HepG2 (cell line): ENCODE measurements around the gene DDAH2. TPM values are rescaled to one million over a fixed set of nuclear protein-coding genes. Genes with fewer than 3 reads are reported as not detected.

Experiments
- AHR ChIP-seq: IDR thresholded peaks from 2 replicates; pipeline ENCODE4 v1.6.1; 2018; ENCODE audit warnings: missing genetic modification reagents, missing compliant biosample characterization
- BCLAF1 ChIP-seq: fragments of 450-650 bp; IDR thresholded peaks from 2 replicates; pipeline ENCODE4 v1.6.1; 2017; ENCODE audit warnings: mild to moderate bottlenecking
- CTCF ChIP-seq: sonication (generic); formaldehyde crosslinking; IDR thresholded peaks from 2 replicates; pipeline ENCODE4 v1.5.0; 2020; ENCODE audit warnings: mild to moderate bottlenecking, missing genetic modification reagents, moderate library complexity
- ETV5 ChIP-seq: IDR thresholded peaks from 2 replicates; pipeline ENCODE4 v1.6.1; 2018; ENCODE audit warnings: missing biosample characterization, missing genetic modification reagents, inconsistent platforms, borderline replicate concordance
- GPN1 ChIP-seq: sonication (generic); formaldehyde crosslinking; IDR thresholded peaks from 2 replicates; pipeline ENCODE4 v1.5.1; 2020; ENCODE audit warnings: missing genetic modification reagents, borderline replicate concordance
- HMG20B ChIP-seq: conservative IDR thresholded peaks from 2 replicates; pipeline ENCODE4 v1.6.1; 2016; ENCODE audit warnings: missing genetic modification reagents, missing compliant biosample characterization
- PATZ1 ChIP-seq: sonication (generic); formaldehyde crosslinking; IDR thresholded peaks from 2 replicates; pipeline ENCODE4 v1.4.0; 2020; ENCODE audit warnings: missing genetic modification reagents
- PPARG ChIP-seq: conservative IDR thresholded peaks from 2 replicates; pipeline ENCODE4 v1.6.1; 2016; ENCODE audit warnings: missing biosample characterization, missing genetic modification reagents
- RAD51 ChIP-seq: fragments of 450-650 bp; IDR thresholded peaks from 2 replicates; pipeline ENCODE4 v1.6.1; 2016; ENCODE audit warnings: borderline replicate concordance
- STAG1 ChIP-seq: sonication (generic); formaldehyde crosslinking; IDR thresholded peaks from 2 replicates; pipeline ENCODE4 v1.4.0; 2020; ENCODE audit warnings: missing genetic modification reagents
- THAP11 ChIP-seq: IDR thresholded peaks from 2 replicates; pipeline ENCODE4 v1.6.1; 2016; ENCODE audit warnings: missing biosample characterization, missing genetic modification reagents
- THAP8 ChIP-seq: sonication (generic); formaldehyde crosslinking; IDR thresholded peaks from 2 replicates; pipeline ENCODE4 v1.5.1; 2020; ENCODE audit warnings: missing genetic modification reagents, mild to moderate bottlenecking, borderline replicate concordance
- U2AF2 ChIP-seq: fragments of 200-400 bp; formaldehyde crosslinking; IDR thresholded peaks from 2 replicates; pipeline ENCODE4 v1.6.1; 2017; ENCODE audit warnings: low read depth, mild to moderate bottlenecking, low read length
- ZNF331 ChIP-seq: sonication (generic); formaldehyde crosslinking; IDR thresholded peaks from 2 replicates; pipeline ENCODE4 v1.4.0; 2020; ENCODE audit warnings: missing genetic modification reagents
- ZNF432 ChIP-seq: sonication (generic); formaldehyde crosslinking; IDR thresholded peaks from 2 replicates; pipeline ENCODE4 v1.5.0; 2020; ENCODE audit warnings: missing genetic modification reagents, mild to moderate bottlenecking, borderline replicate concordance
- ZNF629 ChIP-seq: sonication (generic); formaldehyde crosslinking; conservative IDR thresholded peaks from 2 replicates; pipeline ENCODE4 v1.5.0; 2020; ENCODE audit warnings: missing genetic modification reagents
- ZNF644 ChIP-seq: IDR thresholded peaks from 2 replicates; pipeline ENCODE4 v1.6.1; 2016; ENCODE audit warnings: low read depth
- ZNF768 ChIP-seq: sonication (generic); formaldehyde crosslinking; IDR thresholded peaks from 2 replicates; pipeline ENCODE4 v1.4.0; 2020; ENCODE audit warnings: missing genetic modification reagents
- ZNF781 ChIP-seq: sonication (generic); formaldehyde crosslinking; IDR thresholded peaks from 2 replicates; pipeline ENCODE4 v1.5.1; 2020; ENCODE audit warnings: borderline replicate concordance, mild to moderate bottlenecking, missing genetic modification reagents; ENCODE audit errors: not compliant biosample characterization
- ZNF891 ChIP-seq: sonication (generic); formaldehyde crosslinking; IDR thresholded peaks from 2 replicates; pipeline ENCODE4 v1.5.0; 2020; ENCODE audit warnings: mild to moderate bottlenecking, missing genetic modification reagents
- ZSCAN29 ChIP-seq: sonication (generic); formaldehyde crosslinking; conservative IDR thresholded peaks from 2 replicates; pipeline ENCODE4 v1.4.0; 2020; ENCODE audit warnings: mild to moderate bottlenecking, missing genetic modification reagents
- polyA plus RNA-seq, 8 experiments: library from polyadenylated mRNA; depleted of rRNA in 3 of 8; stranded (reverse) in 7 of 8; unstranded in 1 of 8; fragments of >200 nt; fragmentation: Illumina TruSeq in 4 of 8; extraction: Trizol in 4 of 8; gene quantifications; 2 replicates each; pipeline versions ENCODE4 v1.2.1 to v1.2.3, GENCODE V29; 2011 to 2016; ENCODE audit warnings: low read depth in 4 of 8, missing spikeins in 1 of 8, mixed read lengths in 1 of 8; ENCODE audit not compliant: insufficient read depth in 1 of 8
- total RNA-seq, 5 experiments: library from RNA; depleted of rRNA; stranded (reverse); fragments of >200 nt; fragmentation: Illumina TruSeq; extraction: Trizol; gene quantifications; 2 replicates each; pipeline ENCODE4 v1.2.3, GENCODE V29; 2016; ENCODE audit warnings: low read depth in 1 of 5

DDAH2 gene
- total and polyA plus RNA-seq, 2 of the 13 experiments (the other 11 are each of a cell fraction or from before 2014, with no cell fraction given): 16.4 to 21.1 TPM

GRCh38 chr6:31680226-31681134, 48.6 kb downstream of the DDAH2 start, which contains the start of gene LY6G5C (continued):
- 0 out of 2 replicates have a peak, but pooled peaks have one; percentile 24 for TF ChIP-seq ZNF891 (CRISPR knock-in tag)
- peak; percentile 35; the same call in 1 of the 2 replicates for TF ChIP-seq THAP11 (CRISPR knock-in tag)
- TF ChIP-seq ZNF768: no peak
- no peak for TF ChIP-seq ZNF331 (CRISPR knock-in tag)
- no peak for TF ChIP-seq RAD51
- TF ChIP-seq ZNF432 (CRISPR knock-in tag): no peak
- TF ChIP-seq ZSCAN29 (CRISPR knock-in tag): no peak
- TF ChIP-seq BCLAF1: no peak
- TF ChIP-seq HMG20B (CRISPR knock-in tag): no peak
- TF ChIP-seq AHR (CRISPR knock-in tag): peak; percentile 44; the same call in 1 of the 2 replicates
- peak; percentile 99 for TF ChIP-seq STAG1 (CRISPR knock-in tag)
- TF ChIP-seq THAP8 (CRISPR knock-in tag): no peak
- TF ChIP-seq ETV5 (CRISPR knock-in tag): peak; percentile 5; the same call in 1 of the 2 replicates
- no peak for TF ChIP-seq ZNF629 (CRISPR knock-in tag)
- TF ChIP-seq U2AF2: no peak
- TF ChIP-seq PATZ1 (CRISPR knock-in tag): 0 out of 2 replicates have a peak, but pooled peaks have one; percentile 34
- no peak for TF ChIP-seq GPN1 (CRISPR knock-in tag)
- TF ChIP-seq PPARG (CRISPR knock-in tag): no peak
- no peak for TF ChIP-seq ZNF644
- TF ChIP-seq ZNF781 (CRISPR knock-in tag): peak; percentile 64
- peak; percentile 97 for TF ChIP-seq CTCF
